ENCODE results near the gene CCDC85C.

DNA sequence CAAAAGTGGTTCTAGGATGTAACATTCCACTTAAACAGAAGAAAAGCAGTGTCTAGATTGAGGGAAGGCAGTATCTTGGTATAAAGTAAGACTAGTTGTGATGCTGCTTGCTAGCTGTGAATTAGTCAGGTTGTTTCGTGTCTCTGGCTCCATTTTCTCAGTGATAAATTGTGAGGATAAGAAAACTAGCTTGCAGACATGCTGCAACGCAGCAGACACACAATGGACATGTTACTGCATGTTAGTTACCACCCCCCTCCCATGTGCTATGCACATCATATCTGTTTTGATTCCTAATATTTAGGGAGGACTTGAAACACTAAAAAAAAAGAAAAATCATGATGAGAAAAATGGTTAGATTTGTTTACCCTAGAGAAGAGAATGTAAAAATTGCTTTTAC lies 119.9 kb downstream of the CCDC85C start:
- no peak for TF ChIP-seq POLR2AphosphoS5 (IDR thresholded peaks at IDR 0.05)
- TF ChIP-seq, protein P1, sequence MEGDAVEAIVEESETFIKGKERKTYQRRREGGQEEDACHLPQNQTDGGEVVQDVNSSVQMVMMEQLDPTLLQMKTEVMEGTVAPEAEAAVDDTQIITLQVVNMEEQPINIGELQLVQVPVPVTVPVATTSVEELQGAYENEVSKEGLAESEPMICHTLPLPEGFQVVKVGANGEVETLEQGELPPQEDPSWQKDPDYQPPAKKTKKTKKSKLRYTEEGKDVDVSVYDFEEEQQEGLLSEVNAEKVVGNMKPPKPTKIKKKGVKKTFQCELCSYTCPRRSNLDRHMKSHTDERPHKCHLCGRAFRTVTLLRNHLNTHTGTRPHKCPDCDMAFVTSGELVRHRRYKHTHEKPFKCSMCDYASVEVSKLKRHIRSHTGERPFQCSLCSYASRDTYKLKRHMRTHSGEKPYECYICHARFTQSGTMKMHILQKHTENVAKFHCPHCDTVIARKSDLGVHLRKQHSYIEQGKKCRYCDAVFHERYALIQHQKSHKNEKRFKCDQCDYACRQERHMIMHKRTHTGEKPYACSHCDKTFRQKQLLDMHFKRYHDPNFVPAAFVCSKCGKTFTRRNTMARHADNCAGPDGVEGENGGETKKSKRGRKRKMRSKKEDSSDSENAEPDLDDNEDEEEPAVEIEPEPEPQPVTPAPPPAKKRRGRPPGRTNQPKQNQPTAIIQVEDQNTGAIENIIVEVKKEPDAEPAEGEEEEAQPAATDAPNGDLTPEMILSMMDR (IDR thresholded peaks at IDR 0.05 in 8 of 11, conservative IDR thresholded peaks at IDR 0.05 in 3 of 11), result no peak
- TF ChIP-seq POLR2A (IDR thresholded peaks at IDR 0.05), result no peak

All from spleen (tissue), 7 donors.